ENCODE data around the gene FOXN3.
"Not testable (repeated sequence)": the region's sequence is repeated elsewhere in the genome, so short reads cannot be mapped to it uniquely, and the experiment has no call there.

The FOXN3 gene

DNA sequence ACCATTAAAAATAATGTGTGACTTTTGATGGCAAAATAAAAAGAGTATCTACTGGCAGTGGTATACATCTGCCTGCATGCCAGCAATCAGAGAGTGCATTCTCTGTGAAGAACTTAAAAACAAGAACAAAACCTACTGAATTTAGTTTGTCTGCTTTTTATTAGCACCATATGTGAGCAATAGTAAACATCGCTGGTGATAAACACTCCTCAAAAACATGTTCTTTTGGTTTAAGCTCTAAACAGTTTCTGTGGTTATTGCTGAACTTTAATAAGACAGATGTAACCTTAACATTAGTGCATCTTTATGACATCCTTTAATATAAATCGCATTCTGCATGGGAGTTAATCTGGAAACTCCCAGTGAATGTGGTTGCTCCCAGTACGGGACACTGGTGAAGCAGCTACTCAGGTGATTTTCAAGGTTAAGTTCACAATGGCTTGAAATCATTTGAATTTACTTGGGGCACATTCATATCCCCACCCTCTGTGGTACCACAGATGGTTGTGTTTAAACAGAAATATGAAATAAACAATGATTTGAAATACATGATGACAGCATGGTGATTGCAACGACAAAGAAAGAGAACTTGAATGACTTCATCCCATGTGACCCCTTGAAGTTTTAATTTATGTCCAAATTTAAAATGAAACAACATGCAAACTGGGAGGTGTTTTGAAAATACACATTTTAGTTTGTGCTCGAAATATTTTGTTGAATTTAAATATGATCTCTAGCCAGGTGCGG, 285.9 kb downstream of the FOXN3 start:
- DNase-seq (ENCODE audit: low read depth in 2 of 2) = no peak

DNA sequence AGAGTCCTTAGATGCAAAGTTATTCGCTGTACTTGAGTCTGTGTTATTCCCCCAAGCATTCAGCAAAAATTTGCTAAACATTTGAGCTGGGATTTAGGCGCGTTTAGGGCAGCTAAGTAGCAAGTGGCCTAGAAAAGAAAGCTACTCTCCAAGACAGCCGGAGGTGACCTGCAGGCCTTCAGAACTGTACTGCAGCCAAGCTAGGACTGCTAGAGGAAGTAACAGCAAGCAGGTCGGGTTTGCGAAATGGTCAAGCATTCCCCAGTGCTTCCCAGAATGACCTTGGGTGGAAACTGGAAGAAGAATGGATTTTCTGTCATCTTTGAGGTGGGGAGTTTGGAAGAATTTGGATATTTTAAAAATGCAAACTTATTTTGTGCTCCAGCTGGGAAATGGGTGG, 287.5 kb downstream of the FOXN3 start:
- no peak for DNase-seq (ENCODE audit: low read depth in 2 of 2)

DNA sequence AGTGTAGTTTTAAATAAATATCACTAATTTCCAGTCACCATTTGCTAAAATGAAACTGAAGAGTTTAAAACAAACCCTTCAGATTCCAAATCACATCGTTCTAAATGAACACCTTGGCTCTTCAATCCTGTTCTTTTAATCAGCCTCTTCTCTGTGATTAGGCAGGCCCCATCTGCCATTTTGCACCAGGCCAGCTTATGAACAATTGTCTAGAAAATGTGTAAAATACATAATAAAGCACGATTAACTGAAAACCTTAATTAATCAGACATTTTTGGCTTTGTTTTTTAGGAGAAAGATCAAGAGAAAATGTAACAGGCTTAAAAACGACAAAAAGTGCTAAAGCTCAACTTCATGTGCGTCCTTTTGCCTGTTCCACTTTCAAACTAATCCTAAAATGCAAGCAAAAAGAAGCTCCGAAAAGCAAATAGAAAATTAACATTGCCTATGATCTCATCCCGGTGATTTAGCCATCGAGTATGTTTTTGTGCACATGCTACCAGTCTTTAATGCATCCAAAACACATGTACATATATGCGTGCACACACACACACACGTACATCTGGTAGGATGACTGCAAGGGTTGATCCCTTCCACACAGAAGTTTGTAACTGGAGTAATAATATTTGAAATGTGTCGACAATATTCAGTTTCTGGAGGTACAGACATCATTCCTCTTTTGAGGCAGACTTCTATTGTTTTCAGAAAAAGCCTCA, 288.6 kb downstream of the FOXN3 start:
- no peak for DNase-seq (ENCODE audit: low read depth in 2 of 2)

DNA sequence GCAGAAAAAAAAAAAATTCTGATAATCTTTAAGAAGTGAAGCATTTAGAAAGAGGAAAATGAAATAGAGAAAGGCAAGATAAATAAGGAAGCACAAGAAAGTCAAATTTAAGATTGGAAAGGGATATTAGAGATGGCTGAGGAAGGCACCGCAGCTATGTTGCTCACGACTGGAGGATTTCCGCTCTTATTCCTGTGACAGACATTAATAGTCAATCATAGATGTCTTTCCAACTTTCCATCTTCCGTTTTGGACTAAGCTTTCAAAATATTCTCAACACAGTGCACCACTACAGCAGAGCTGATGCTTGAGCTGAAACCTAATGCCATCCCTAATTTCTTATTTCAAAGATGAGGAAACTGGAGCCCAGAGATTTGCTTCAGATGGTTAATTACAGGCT, 290.6 kb downstream of the FOXN3 start:
- no peak for DNase-seq (ENCODE audit: low read depth in 2 of 2)

DNA sequence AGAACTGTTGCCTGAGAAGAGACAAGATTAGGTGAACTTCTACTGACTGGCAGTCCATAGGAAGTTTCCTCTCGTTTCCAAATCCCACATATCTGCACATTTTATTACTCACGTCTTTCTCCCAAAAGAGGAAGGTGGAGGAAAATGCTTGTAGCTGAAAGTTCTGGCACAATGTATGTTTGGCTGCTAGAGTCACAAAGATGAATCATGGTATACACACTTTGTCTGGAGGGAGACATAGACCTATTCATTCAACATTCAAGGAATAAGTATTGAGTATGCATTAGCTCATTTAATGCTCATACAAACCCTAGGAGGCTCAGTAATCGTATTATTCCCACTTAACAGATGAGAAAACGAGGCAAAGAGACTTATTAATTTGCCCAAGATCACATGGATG, 291.8 kb downstream of the FOXN3 start:
- no peak for DNase-seq (ENCODE audit: low read depth in 2 of 2)

DNA sequence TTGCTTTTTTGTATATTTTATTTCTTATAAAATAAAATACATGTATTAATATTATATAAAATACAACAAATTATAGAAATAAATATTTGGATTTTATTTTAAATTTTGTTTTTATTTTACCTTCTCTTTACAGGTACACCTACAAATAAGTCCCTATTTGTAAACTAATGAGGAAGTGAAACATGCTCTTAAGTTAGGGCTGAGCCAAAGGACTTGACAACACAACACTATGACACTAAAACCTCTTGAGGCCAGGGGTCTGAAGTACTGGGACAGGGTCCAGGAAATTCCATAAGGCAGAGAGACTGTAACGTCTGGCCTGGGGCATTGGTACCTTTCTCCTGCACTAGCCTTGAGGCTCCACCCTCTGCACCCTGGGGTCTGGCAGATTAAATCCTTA, 293.2 kb downstream of the FOXN3 start:
- no peak for DNase-seq (ENCODE audit: low read depth in 2 of 2)

DNA sequence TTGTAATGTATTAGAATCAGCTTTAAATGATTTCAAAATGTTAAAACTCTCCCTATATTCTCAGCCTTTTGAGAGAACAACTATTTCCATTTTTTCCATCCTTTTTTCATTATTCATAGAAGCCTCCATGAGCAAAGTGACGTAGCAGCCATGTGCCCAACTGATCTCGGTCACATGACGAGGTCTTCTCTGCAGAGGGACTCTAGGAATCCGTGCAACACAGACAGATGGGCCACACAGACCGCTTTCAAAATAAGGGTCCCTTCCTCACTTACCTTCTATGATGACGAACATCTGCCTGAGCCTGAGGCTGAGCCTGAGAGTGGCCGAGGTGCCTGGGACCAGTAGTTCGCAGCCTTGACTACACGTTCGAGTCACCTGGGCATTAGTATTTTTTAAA, 293.8 kb downstream of the FOXN3 start:
- DNase-seq (ENCODE audit: low read depth in 2 of 2) = no peak

DNA sequence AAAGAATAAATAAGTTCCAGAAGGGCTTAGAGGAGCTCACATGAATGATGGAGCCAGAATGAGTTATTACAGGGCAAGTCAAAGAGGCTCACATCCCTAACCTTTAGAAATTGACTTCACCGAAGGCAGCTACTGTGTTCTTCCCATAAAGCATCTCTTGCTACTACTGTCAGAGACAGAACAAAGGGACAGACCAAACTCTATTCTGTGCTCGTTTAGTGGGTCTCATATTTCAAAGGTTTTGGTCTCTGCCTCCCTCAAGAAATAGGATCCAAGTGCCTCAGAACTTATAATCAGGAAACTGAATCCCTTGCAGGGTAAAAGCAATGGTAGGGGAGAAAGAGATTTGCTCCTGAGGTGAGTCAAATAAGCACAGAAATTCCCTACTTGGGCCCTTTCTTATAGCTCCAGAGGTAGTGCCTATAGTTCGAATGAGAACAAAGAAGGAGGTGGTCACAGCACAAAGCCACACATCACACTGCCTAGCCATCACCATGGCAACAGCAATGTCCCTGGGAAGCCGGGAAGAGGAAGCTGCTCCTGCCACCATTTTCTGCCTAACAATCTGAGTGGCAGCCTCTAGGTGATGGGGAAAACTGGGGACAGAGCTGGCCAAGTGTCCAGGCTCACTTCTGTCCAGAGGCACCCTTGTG, 294.9 kb downstream of the FOXN3 start:
- no peak for DNase-seq (ENCODE audit: low read depth in 2 of 2)

DNA sequence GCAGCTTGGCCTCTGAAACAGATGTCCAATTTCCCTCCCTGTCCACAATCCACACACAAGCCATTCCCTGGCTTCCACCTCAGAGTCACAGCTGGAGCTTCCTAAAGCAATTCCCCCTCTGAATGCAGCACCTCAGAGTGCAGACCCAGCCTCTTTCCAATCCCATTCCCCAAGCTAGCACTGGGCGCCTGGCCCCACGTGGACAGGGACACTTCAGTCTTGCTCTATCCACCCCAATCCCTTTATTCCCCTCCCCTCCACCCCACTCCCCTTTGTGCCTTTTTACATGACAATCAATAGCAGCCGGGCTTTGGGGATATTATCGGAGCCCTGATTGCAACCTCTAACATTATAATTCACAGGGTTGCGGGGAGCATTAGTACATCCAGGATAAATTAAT, 300.0 kb downstream of the FOXN3 start:
- DNase-seq (ENCODE audit: low read depth in 2 of 2) = no peak

DNA sequence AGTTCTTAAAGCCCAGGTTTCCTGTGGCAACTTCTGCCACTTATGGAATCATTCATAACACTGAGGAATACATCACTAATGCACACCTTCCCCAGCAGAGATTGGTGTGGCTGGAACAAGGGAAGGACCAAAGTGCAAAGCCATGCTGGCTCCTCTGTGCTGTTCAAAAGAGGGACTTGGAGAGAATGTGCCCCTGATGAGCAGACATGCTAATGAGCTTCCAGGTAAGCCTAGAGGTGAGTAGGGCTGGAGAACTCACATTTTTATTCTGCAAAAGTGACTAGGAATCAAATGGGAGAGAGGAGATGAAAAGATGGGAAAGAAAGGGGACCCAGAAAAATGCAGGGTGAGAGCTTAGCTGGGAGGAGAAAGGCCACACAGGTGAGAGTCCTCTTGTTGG, 302.9 kb downstream of the FOXN3 start:
- DNase-seq (ENCODE audit: low read depth in 2 of 2) = no peak

DNA sequence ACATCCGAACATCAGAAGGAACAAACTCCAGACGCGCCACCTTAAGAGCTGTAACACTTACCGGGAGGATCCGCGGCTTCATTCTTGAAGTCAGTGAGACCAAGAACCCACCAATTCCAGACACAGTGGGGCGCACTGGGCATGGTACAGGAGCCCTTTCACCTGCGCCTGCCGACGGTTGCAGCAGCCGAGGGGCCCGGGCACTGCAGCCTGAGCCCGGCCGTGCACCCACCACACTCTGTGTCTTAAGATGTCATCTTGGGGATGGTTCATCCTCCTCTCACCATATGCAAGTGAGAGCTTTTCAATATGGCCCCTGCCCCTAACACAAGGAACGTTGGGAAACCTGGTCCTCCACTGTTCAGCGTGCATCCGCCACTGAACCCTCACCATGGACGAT, 304.3 kb downstream of the FOXN3 start:
- DNase-seq (ENCODE audit: low read depth in 2 of 2) = no peak

DNA sequence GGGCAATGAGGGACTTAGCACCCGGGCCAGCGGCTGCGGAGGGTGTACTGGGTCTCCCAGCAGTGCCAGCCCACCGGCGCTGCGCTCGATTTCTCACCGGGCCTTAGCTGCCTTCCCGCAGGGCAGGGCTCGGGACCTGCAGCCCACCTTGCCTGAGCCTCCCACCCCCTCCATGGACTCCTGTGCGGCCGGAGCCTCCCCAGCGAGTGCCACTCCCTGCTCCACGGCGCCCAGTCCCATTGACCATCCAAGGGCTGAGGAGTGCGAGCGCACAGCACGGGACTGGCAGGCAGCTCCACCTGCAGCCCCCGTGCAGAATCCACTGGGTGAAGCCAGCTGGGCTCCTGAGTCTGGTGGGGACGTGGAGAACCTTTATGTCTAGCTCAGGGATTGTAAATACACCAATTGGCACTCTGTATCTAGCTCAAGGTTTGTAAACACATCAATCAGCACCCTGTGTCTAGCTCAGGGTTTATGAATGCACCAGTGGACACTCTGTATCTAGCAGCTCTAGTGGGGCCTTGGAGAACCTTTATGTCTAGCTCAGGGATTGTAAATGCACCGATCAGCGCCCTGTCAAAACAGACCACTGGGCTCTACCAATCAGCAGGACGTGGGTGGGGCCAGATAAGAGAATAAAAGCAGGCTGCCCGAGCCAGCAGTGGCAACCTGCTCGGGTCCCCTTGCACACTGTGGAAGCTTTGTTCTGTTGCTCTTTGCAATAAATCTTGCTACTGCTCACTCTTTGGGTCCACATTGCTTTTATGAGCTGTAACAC, 305.1 kb downstream of the FOXN3 start:
- DNase-seq (ENCODE audit: low read depth in 2 of 2) = not testable (repeated sequence)

DNA sequence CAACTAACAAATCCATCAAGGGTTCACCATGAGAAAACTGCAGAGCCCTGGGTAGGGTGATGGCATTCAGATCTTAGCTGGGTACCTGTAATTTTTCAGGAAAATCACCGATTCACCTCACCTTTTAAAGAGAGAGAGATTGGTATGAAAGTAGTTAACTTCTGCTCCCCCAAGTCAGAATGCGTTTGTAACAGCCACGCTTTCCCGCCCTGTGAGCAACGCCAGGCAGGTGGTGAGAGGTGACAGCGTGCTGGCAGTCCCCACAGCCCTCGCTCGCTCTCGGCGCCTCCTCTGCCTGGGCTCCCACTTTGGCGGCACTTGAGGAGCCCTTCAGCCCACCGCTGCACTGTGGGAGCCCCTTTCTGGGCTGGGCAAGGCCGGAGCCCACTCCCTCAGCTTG, 305.8 kb downstream of the FOXN3 start:
- DNase-seq (ENCODE audit: low read depth in 2 of 2) = not testable (repeated sequence)

DNA sequence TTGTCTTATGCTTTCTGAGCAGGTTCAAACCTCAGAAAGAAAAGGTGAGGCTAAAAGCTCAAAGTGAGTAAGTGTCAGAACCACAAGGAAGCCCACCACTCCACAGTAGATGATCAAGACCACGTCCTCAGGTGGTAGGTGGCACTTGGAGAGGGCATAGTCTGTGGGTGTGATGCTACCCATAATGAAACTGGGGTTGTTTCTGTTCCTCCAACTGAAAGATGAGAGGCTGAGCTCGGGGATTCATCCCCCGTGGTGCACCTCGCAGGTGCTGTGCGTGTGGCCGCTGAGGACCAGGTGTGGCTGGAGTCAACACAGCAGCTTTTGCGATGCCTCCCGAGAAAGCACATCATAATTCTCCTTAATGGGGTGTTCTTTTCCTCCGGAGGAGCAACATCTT, 306.9 kb downstream of the FOXN3 start:
- DNase-seq (ENCODE audit: low read depth in 2 of 2) = no peak

DNA sequence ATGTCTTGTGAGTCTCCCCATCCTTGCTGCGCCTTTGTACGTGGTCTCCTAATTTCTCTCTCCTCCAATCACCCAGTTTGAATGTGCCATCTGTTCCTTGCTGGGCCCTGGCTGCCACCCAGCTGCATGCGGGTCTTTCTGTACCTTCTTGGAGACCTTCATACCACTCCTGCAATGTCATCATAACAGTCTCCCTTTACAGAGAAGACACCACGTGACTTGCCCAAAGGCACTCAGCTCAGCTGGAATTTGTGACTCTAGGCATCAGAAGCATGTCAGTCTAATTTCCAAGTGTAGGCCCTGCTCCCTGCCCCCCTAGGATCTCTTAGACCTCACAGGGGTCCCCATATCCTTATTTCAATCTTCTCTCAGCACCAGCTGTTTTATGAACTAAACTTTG, 308.4 kb downstream of the FOXN3 start:
- no peak for DNase-seq (ENCODE audit: low read depth in 2 of 2)

DNA sequence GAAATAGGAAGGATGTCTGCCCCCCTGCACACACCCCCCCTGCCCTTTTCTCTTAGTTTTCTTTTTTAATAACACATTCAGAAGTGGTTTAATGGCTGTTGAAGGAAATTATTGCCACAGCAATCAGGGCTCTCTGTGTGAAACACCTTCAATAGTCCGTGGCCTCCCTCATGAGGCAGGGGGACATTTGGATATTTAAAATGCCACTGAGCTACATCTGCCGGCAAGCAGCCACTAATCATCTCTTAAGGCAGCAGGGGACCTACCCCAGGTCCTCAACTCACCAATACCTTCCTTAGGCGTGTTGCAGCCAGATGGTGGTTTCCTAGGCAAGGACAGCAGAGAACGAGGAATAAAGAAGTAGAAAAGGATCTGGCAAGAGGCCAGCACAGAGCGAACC, 309.4 kb downstream of the FOXN3 start:
- DNase-seq (ENCODE audit: low read depth in 2 of 2) = no peak
